SH-SY5Y (cell line): ENCODE data around the gene OTOS.

Experiments used
- GATA2 ChIP-seq: IDR thresholded peaks from 2 replicates; pipeline ENCODE4 v1.6.1; 2011; ENCODE audit warnings: mild to moderate bottlenecking, low read depth, low read length
- GATA3 ChIP-seq: IDR thresholded peaks from 2 replicates; pipeline ENCODE4 v1.6.1; 2011; ENCODE audit warnings: low read depth, mild to moderate bottlenecking, low read length, moderate library complexity

GRCh38 chr2:240106765-240107476, 33.5 kb downstream of the OTOS start:
- TF ChIP-seq GATA3 = no peak
- TF ChIP-seq GATA2 = no peak
